Adipocyte (in vitro differentiated cells): ENCODE measurements around the gene SLC4A2.

Source experiments
- DNase-seq: peaks from one replicate; pipeline ENCODE4 v3.0.0-alpha.2; 2015; ENCODE audit warnings: low read depth
- H3K27me3 ChIP-seq: replicated peaks from 2 replicates; pipeline ENCODE4 v1.7.0; 2013; ENCODE audit warnings: mild to moderate bottlenecking, low read length, moderate library complexity; ENCODE audit not compliant: control insufficient read depth, insufficient read depth
- H3K36me3 ChIP-seq: 2 replicates; pipeline ENCODE4 v1.7.0; 2013; ENCODE audit warnings: low read length, mild to moderate bottlenecking, moderate library complexity; ENCODE audit not compliant: control insufficient read depth, insufficient read depth, severe bottlenecking
- H3K4me1 ChIP-seq: 2 replicates; pipeline ENCODE4 v1.7.0; 2013; ENCODE audit warnings: mild to moderate bottlenecking, low read length, moderate library complexity; ENCODE audit not compliant: control insufficient read depth, insufficient read depth
- H3K4me3 ChIP-seq: 2 replicates; pipeline ENCODE4 v1.7.0; 2013; ENCODE audit warnings: mild to moderate bottlenecking, low read length, moderate library complexity
- H3K9ac ChIP-seq: 2 replicates; pipeline ENCODE4 v1.7.0; 2013; ENCODE audit warnings: mild to moderate bottlenecking, low read length, moderate library complexity
- H3K9me3 ChIP-seq: 2 replicates; pipeline ENCODE4 v1.7.0; 2013; ENCODE audit warnings: mild to moderate bottlenecking, low read length, moderate library complexity; ENCODE audit not compliant: control insufficient read depth

The SLC4A2 gene

DNA sequence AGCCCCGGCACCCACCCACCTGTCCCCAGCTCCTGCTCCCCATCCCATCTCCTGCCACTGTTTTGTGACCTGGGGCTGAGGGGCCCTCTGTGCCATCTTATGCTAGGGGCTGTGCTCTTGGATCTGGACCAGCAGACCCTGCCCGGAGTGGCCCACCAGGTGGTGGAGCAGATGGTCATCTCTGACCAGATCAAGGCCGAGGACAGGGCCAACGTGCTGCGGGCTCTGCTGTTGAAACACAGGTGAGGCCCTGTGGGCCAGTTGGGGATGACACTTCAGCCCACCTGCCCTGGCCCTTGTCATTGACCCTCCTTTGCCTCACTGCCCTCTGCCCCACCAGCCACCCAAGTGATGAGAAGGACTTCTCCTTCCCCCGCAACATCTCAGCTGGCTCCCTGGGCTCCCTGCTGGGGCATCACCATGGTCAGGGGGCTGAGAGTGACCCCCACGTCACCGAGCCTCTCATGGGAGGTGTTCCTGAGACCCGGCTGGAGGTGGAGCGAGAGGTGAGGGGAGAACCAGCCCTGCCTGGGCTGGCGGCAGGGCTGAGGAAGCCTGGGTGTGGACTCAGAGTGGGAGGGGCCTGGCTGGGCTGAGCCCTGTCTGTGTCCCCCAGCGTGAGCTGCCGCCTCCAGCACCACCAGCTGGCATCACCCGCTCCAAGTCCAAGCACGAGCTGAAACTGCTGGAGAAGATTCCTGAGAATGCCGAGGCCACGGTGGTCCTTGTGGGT is 10.6 kb downstream of the SLC4A2 start:
- no peaks in the 10 kb centered on the region for H3K4me1 ChIP-seq
- H3K9me3 ChIP-seq = no peaks in the 10 kb centered on the region
- no peaks in the 10 kb centered on the region for H3K27me3 ChIP-seq
- H3K36me3 ChIP-seq = peaks cover 88% of the 10 kb centered on the region
- DNase-seq = no peak
- H3K9ac ChIP-seq = no peak overlapping the region
- no peak overlapping the region for H3K4me3 ChIP-seq

- Histone ChIP-seq H3K9me3 (no peaks in the 10 kb centered on the region), H3K4me1 (no peaks in the 10 kb centered on the region), H3K9ac (no peak overlapping the region), H3K36me3 (peaks cover 88% of the 10 kb centered on the region), H3K4me3 (no peak overlapping the region), H3K27me3 (no peaks in the 10 kb centered on the region)
- DNase-seq = no peak
These were observed 11.2 kb downstream of the SLC4A2 start for GRCh38 chr7:151070574-151070960.

- Histone ChIP-seq H3K9ac (no peak overlapping the region), H3K4me3 (no peak overlapping the region), H3K9me3 (no peaks in the 10 kb centered on the region), H3K4me1 (no peaks in the 10 kb centered on the region), H3K27me3 (no peaks in the 10 kb centered on the region), H3K36me3 (peaks cover 88% of the 10 kb centered on the region)
- no peak for DNase-seq
These were observed 11.9 kb downstream of the SLC4A2 start for GRCh38 chr7:151071032-151071866.

DNA sequence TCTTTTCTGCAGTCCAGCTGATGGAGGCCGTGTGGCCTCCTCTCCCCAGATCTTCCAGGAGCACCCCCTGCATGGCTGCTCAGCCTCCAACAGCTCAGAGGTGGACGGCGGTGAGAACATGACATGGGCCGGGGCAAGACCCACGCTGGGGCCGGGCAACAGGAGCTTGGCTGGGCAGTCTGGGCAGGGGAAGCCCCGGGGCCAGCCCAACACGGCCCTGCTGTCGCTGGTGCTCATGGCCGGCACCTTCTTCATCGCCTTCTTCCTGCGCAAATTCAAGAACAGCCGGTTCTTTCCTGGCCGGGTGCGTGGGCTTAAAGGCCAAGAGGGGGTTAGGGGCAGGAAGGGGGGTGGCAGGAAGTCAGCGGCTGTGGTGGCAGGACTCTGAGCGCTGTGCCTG is 14.6 kb downstream of the SLC4A2 start:
- Histone ChIP-seq H3K9me3 (no peaks in the 10 kb centered on the region), H3K4me1 (peaks cover 17% of the 10 kb centered on the region), H3K4me3 (no peak overlapping the region), H3K36me3 (peaks cover 65% of the 10 kb centered on the region), H3K9ac (no peak overlapping the region), H3K27me3 (no peaks in the 10 kb centered on the region)
- DNase-seq = no peak

DNA sequence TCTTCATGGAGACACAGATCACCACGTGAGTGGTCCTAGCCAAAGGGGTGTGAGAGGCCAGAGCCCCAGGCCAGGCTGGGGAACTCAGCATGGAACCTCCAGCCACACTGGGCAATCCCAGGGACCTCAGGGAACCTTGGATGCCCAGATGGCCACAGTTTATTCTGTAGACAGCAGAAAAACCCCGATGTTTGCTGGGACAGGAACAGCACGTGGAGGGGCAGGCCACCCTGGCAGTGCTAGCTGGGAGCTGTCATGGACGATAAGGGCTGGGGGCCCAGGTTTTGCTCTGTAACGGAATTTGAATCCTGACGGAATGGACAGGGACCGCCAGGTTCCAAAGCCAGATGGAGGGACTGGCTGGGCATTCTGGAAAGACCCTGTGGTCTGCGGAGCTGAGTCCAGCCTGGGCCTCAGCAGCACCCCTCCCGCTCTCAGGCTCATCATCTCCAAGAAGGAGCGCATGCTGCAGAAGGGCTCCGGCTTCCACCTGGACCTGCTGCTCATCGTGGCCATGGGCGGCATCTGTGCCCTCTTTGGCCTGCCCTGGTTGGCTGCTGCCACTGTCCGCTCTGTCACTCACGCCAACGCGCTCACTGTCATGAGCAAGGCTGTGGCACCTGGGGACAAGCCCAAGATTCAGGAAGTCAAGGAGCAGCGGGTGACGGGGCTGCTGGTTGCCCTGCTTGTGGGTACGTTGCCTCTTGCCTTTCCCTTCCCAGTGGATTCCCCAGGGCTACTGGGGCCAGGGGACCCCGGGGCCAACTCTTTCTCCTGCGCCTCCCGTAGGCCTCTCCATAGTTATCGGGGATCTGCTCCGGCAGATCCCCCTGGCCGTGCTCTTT is 15.7 kb downstream of the SLC4A2 start:
- Histone ChIP-seq H3K9me3 (no peaks in the 10 kb centered on the region), H3K36me3 (peaks cover 56% of the 10 kb centered on the region), H3K9ac (no peak overlapping the region), H3K27me3 (no peaks in the 10 kb centered on the region), H3K4me1 (peaks cover 27% of the 10 kb centered on the region), H3K4me3 (no peak overlapping the region)
- no peak for DNase-seq

GRCh38 chr7:151075662-151075971 is 16.2 kb downstream of the SLC4A2 start:
- H3K9ac ChIP-seq = no peak overlapping the region
- peaks cover 27% of the 10 kb centered on the region for H3K4me1 ChIP-seq
- H3K36me3 ChIP-seq = peaks cover 51% of the 10 kb centered on the region
- H3K27me3 ChIP-seq = no peaks in the 10 kb centered on the region
- H3K4me3 ChIP-seq = no peak overlapping the region
- no peak for DNase-seq
- H3K9me3 ChIP-seq = no peaks in the 10 kb centered on the region

DNA sequence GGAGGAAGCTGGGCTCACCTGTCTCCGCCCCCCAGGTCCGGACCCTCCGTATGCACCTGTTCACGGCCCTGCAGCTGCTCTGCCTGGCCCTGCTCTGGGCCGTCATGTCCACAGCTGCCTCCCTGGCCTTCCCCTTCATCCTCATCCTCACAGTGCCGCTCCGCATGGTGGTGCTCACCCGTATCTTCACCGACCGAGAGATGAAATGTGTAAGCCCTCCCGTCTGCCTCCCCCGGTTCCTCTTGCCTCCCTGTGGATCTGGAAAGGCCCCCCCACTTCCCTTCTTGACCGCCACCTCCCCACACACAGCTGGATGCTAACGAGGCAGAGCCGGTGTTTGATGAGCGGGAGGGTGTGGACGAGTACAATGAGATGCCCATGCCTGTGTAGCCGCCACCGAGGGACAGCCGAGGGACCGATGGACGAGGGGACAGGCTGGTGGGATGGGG is 16.6 kb downstream of the SLC4A2 start:
- H3K9me3 ChIP-seq = no peaks in the 10 kb centered on the region
- no peak overlapping the region for H3K4me3 ChIP-seq
- DNase-seq = no peak
- peaks cover 47% of the 10 kb centered on the region for H3K36me3 ChIP-seq
- H3K4me1 ChIP-seq = peaks cover 28% of the 10 kb centered on the region
- no peak overlapping the region for H3K9ac ChIP-seq
- H3K27me3 ChIP-seq = no peaks in the 10 kb centered on the region

DNA sequence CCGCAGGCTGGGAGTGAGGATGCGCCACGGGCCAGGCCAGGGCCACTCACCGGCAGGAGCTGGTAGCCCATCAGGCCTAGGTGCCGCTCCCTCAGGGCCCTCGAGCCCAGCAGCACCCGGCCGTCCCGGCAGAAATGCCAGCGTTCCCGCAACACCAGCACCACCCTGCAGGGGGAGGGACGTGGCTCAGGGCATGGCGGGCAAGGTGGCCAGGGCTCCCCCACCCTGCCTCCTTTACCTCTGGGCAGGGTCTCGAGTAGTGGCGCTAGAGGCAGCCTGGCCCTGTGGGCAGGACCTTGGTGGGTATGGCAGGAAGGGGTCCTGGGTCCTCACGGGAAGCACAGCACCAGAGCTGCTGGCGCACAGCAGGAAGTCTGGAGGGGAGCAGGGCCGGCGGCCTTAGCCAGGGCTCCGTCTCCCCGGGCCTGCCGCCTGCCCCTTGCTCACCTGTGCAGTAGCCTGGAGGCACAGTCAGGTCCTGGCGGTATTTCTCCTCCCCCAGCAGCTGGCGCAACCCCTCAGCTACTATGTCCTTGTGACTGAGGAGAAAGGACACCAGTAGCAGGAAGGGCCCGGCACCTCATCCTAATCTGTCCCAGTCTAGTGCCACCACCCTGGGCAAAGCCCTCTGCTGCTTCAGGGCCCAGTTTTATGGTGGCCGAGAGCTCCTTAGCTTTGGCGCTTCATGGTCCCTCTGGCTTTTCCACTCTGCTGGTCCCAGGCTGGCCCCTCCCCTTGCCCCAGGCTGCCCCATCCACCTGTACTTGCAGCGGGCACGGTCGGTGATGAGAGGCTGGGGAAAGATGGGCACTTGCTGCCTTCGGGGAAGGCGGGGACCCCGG is 17.7 kb downstream of the SLC4A2 start:
- H3K4me3 ChIP-seq = no peak overlapping the region
- H3K27me3 ChIP-seq = no peaks in the 10 kb centered on the region
- H3K4me1 ChIP-seq = peaks cover 38% of the 10 kb centered on the region
- peaks cover 36% of the 10 kb centered on the region for H3K36me3 ChIP-seq
- peak overlapping the region; percentile 29 for H3K9ac ChIP-seq
- H3K9me3 ChIP-seq = no peaks in the 10 kb centered on the region
- DNase-seq = no peak

- Histone ChIP-seq H3K27me3 (no peaks in the 10 kb centered on the region), H3K4me3 (no peak overlapping the region), H3K4me1 (peaks cover 45% of the 10 kb centered on the region), H3K9ac (peak overlapping the region; percentile 42), H3K9me3 (no peaks in the 10 kb centered on the region), H3K36me3 (peaks cover 32% of the 10 kb centered on the region)
- no peak for DNase-seq
These were observed 18.4 kb downstream of the SLC4A2 start for GRCh38 chr7:151077705-151078232.

GRCh38 chr7:151078233-151079040 is 19.0 kb downstream of the SLC4A2 start:
- Histone ChIP-seq H3K36me3 (peaks cover 29% of the 10 kb centered on the region), H3K4me3 (peak overlapping the region; percentile 94), H3K27me3 (no peaks in the 10 kb centered on the region), H3K9ac (peak overlapping the region; percentile 42), H3K4me1 (peaks cover 45% of the 10 kb centered on the region), H3K9me3 (no peaks in the 10 kb centered on the region)
- no peak for DNase-seq
